PC-3 (cell line): Measurements from ENCODE around the gene C18orf32.

ENCODE experiments used
- CTCF ChIP-seq: fragments of 300-600 bp; sonication (generic); conservative IDR thresholded peaks from 2 replicates; pipeline ENCODE4 v1.5.1; 2017; ENCODE audit warnings: antibody characterized with exemption, low read depth, mild to moderate bottlenecking, low read length
- EZH2 ChIP-seq: fragments of 300-600 bp; sonication (generic); IDR thresholded peaks from one replicate; pipeline ENCODE4 v1.6.1; 2017; ENCODE audit warnings: antibody characterized with exemption, mild to moderate bottlenecking, low read length; ENCODE audit not compliant: unreplicated experiment
- EZH2phosphoT487 ChIP-seq: fragments of 300-600 bp; sonication (generic); IDR thresholded peaks from 2 replicates; pipeline ENCODE4 v1.6.1; 2018; ENCODE audit warnings: mild to moderate bottlenecking, antibody characterized with exemption, low read length, borderline replicate concordance

DNA sequence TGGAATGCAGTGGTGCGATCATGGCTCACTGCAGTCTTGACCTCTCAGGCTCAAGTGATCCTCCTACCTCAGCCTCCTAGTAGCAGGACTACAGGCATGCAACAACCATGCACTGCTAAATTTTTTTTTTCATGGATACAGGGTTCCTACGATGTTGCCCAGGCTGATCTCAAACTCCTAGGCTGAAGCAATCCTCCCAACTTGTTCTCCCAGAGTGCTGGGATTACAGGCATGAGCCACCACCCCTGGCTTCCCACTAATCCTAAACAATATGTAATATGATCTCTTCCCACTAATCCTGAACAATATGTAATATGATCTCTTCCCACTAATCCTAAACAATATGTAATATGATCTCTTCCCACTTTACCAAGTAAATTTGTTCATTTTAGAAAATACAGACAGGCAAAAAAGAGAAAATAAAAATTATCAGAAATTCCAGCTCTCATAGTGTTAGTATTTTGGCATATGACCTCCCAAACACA is 33.7 kb upstream of the C18orf32 start:
- TF ChIP-seq CTCF (no peak), EZH2 (no peak), EZH2phosphoT487 (no peak)
